K562 (cell line): ENCODE data around the gene DUSP10. TPM values are rescaled to one million over a fixed set of nuclear protein-coding genes. Genes with fewer than 3 reads are reported as not detected.
A peak's percentile ranks its signal among the peaks of the same experiment; 100 is the strongest.

Experiments used
- ATF2 ChIP-seq: sonication (generic); formaldehyde crosslinking; IDR thresholded peaks from 2 replicates; pipeline ENCODE4 v1.8.1; 2022; ENCODE audit warnings: missing genetic modification reagents
- FOXP1 ChIP-seq: sonication (generic); formaldehyde crosslinking; IDR thresholded peaks from 2 replicates; pipeline ENCODE4 v1.8.0; 2022; ENCODE audit warnings: mild to moderate bottlenecking, missing genetic modification reagents
- RNF219 ChIP-seq: fragments of 250-450 bp; sonication (Bioruptor Pico); IDR thresholded peaks from 2 replicates; pipeline ENCODE4 v1.5.0; 2022; ENCODE audit warnings: mild to moderate bottlenecking
- SREBF1 ChIP-seq: fragments of 150-350 bp; IDR thresholded peaks from 2 replicates; pipeline ENCODE4 v1.6.1; 2014; ENCODE audit warnings: antibody characterized with exemption, low read depth, low read length, borderline replicate concordance
- ZBTB1 ChIP-seq: sonication (generic); formaldehyde crosslinking; IDR thresholded peaks from 2 replicates; pipeline ENCODE4 v1.8.1; 2023; ENCODE audit warnings: missing genetic modification reagents, low read depth, mild to moderate bottlenecking, borderline replicate concordance
- ZFX ChIP-seq: sonication (generic); formaldehyde crosslinking; IDR thresholded peaks from 2 replicates; pipeline ENCODE4 v1.8.0; 2022; ENCODE audit warnings: mild to moderate bottlenecking, missing genetic modification reagents, moderate library complexity
- ZNF318 ChIP-seq, 2 experiments: fragments of 450-650 bp; IDR thresholded peaks; 2 replicates each; pipeline ENCODE4 v1.6.1; 2016; ENCODE audit warnings: mild to moderate bottlenecking in 2 of 2, borderline replicate concordance in 1 of 2, low read depth in 1 of 2, moderate library complexity in 1 of 2
- ZNF518B ChIP-seq: fragments of 250-450 bp; sonication (Bioruptor Pico); IDR thresholded peaks from 2 replicates; pipeline ENCODE4 v1.5.0; 2021; ENCODE audit warnings: mild to moderate bottlenecking, moderate library complexity
- polyA plus RNA-seq, 8 experiments: library from polyadenylated mRNA; depleted of rRNA in 4 of 8; stranded (reverse) in 5 of 8; unstranded in 3 of 8; fragments of >200 nt; fragmentation: Nextera tagmentation in 2 of 8; fragmentation: Illumina TruSeq in 1 of 8; extraction: Ambion mirVana in 2 of 8; extraction: Trizol in 1 of 8; gene quantifications; 2 replicates each; pipeline versions ENCODE4 v1.2.1 to v1.2.3, GENCODE V29; 2011 to 2014; ENCODE audit warnings: inconsistent platforms in 1 of 8, missing spikeins in 1 of 8
- total RNA-seq, 7 experiments: library from RNA; depleted of rRNA in 6 of 7; stranded (reverse); fragments of >200 nt in 6 of 7; fragmentation: Illumina TruSeq in 2 of 7; extraction: Trizol in 2 of 7; gene quantifications; 2 replicates each; pipeline versions ENCODE4 v1.2.1 to v1.2.3, GENCODE V29; 2011 to 2021; ENCODE audit warnings: low replicate concordance in 1 of 7

Gene DUSP10
- total and polyA plus RNA-seq, 9 of the 15 experiments (the other 6 are each of a cell fraction or from before 2014, with no cell fraction given) = 1.7 to 8.3 (median 6.1) TPM

GRCh38 chr1:221715321-221716169, 26.3 kb downstream of the DUSP10 start (continued):
- no peak for TF ChIP-seq ATF2 (CRISPR knock-in tag)
- TF ChIP-seq ZBTB1 = no peak
- no peak for TF ChIP-seq RNF219 (CRISPR knock-in tag)
- no peak for TF ChIP-seq ZNF518B (CRISPR knock-in tag)
- peak in 1 of 2 experiments; percentile 76; a peak in 1 of 4 replicates for TF ChIP-seq ZNF318 (IDR thresholded peaks at IDR 0.05; ENCODE audit: borderline replicate concordance in 1 of 2, low read depth in 1 of 2)
- no peak for TF ChIP-seq FOXP1 (CRISPR knock-in tag)
- TF ChIP-seq SREBF1 = no peak
- no peak for TF ChIP-seq ZFX (CRISPR knock-in tag)
